ENCODE measurements around the gene ATP2B2. TPM values are rescaled to one million over a fixed set of nuclear protein-coding genes. Genes with fewer than 3 reads are reported as not detected.

Gene ATP2B2
- total RNA-seq, 1 experiment from 2014 or later, result not detected

DNA sequence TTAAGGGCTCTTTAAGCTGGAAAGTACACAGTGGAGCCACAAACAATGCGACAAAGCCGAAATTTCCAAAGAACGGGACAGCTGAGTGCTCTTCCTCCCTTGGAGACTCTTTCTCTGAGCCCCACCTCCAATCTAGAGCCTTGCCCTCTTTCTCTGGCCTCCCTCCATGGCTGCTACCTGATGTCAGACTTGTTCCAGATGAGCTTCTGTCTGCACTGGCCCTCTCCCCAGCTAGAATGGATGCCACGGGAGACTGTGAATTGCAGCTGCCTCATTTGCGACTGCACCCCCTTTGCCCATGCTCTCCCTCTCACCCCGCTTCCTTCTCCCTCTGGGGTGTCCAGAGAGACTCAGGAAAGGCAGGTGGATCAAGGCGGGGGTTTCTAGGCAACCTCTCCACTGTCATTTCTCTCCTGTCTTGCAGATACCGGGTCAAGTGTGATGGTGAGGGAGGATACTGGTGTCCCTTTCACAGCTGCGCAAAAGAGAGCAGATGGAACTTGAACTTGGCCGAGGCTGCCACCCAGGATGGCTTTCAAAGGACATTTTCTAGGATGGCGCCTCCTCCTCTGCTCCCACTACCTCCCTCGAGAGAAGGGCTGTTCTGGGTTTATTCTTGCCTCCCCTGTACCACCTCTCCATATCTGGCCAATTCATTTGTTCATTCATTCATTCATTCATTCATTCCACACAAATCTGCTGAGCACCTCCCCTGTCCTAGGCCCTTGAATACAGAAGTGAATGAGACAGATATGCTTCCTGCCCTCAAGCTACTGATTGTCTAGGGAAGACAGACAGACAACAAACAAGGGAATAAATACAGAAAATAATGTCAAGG is 12.8 kb downstream of the ATP2B2 start:
- RAD21 ChIA-PET (ENCODE audit: low non-redundant PET in 1 of 2, low total read pairs in 2 of 2, uncharacterized antibody in 2 of 2, unreplicated experiment in 2 of 2), result no interaction called here
- no peak overlapping the region for H3K9ac ChIP-seq (ENCODE audit: low read length)

DNA sequence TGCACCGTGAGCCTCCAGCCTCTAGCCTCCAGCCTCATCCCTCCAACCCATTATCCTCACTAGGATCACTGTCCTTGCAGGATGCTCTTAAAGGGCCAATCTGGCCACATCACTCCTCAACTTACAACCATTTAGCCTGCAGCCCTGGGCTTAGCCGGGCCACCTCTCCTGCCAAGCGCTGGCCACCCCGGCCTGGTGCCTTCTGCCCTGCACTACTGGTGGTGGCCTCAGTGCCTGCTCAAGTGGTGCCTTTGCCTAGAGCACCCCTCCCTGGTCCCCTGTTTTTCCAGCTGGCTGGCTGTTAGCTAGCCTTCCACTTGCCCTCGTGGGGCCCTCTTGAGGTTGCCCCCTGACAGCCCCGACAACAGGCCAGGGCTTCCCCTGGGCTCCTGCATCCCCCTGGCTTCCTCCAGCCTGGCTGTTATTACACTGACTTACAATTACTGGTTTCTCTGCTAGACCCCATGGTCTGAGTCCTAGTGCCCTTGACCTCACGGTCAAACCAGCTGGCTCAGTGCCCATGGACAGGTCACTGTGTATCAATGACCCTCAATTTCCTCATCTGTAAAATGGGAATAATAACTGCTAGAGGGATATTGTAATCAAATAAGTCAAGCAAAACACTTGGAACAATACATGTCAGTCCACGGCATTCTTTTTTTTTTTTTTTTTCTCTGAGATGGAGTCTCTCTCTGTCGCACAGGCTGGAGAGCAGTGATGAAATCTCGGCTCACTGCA is 15.5 kb downstream of the ATP2B2 start:
- DNase-seq (ENCODE audit: low read depth, low spot score) (no peak), ATAC-seq (no peak)
- H2AFZ ChIP-seq (ENCODE audit: low read depth, low read length, poor library complexity, severe bottlenecking), result no peak overlapping the region
- BruUV-seq (replicated peaks), result no TSS peak
- ChIA-PET CTCF (no interaction called here), POLR2A (no interaction called here), RAD21 (ENCODE audit: low non-redundant PET in 1 of 2, low total read pairs in 2 of 2, uncharacterized antibody in 2 of 2, unreplicated experiment in 2 of 2) (no interaction called here)
- H3K4me2 ChIP-seq (ENCODE audit: low read length), result no peak overlapping the region
- no peaks in the 10 kb centered on the region for H3K79me2 ChIP-seq (ENCODE audit: insufficient read depth, low read length)
- H3K9me2 ChIP-seq (ENCODE audit: insufficient read depth), result no peaks in the 10 kb centered on the region
- H4K20me1 ChIP-seq (ENCODE audit: insufficient read depth), result no peaks in the 10 kb centered on the region
- peaks cover 5 to 8% of the 10 kb centered on the region in 2 experiments; a peak in 3 of 4 replicates for H3K4me1 ChIP-seq (ENCODE audit: control insufficient read depth in 1 of 2, insufficient read depth in 2 of 2, low read length in 2 of 2)
- intact Hi-C loops (cut with micrococcal nuclease), result no loop called here
- H3K27ac ChIP-seq (ENCODE audit: low read depth, low read length), result no peak overlapping the region
- H3K9me3 ChIP-seq (ENCODE audit: control insufficient read depth in 1 of 2, insufficient read depth in 1 of 2, low read depth in 1 of 2, low read length in 2 of 2), result no peaks in the 10 kb centered on the region
- H3K36me3 ChIP-seq (ENCODE audit: control insufficient read depth in 1 of 2, insufficient read depth in 2 of 2, low read length in 2 of 2), result no peaks in the 10 kb centered on the region
- H3K4me3 ChIP-seq (replicated peaks in 1 of 2; ENCODE audit: low read depth in 1 of 2, low read length in 2 of 2), result no peak overlapping the region
- H3K27me3 ChIP-seq (ENCODE audit: insufficient read depth, low read length), result 0 out of 2 replicates have a peak, but pooled peaks cover 4% of the 10 kb centered on the region
- no peak overlapping the region for H3K9ac ChIP-seq (ENCODE audit: low read length)
- TF ChIP-seq SP1 (IDR thresholded peaks at IDR 0.05; ENCODE audit: low read depth) (no peak), SIN3A (IDR thresholded peaks at IDR 0.05; ENCODE audit: low read depth) (no peak), EZH2phosphoT487 (IDR thresholded peaks at IDR 0.05; ENCODE audit: borderline replicate concordance) (no peak), POLR2A (IDR thresholded peaks at IDR 0.05; ENCODE audit: borderline replicate concordance, extremely low read depth, insufficient read depth, insufficient read length) (no peak), ZFX (IDR thresholded peaks at IDR 0.05) (no peak), EGR1 (IDR thresholded peaks at IDR 0.05; ENCODE audit: low read depth) (no peak), RAD21 (IDR thresholded peaks at IDR 0.05; ENCODE audit: low read depth) (no peak), TCF7L2 (IDR thresholded peaks at IDR 0.05; ENCODE audit: borderline replicate concordance, extremely low read depth, insufficient read depth, insufficient read length) (no peak), SRF (IDR thresholded peaks at IDR 0.05; ENCODE audit: low read depth) (no peak)
- TF ChIP-seq, protein P1, sequence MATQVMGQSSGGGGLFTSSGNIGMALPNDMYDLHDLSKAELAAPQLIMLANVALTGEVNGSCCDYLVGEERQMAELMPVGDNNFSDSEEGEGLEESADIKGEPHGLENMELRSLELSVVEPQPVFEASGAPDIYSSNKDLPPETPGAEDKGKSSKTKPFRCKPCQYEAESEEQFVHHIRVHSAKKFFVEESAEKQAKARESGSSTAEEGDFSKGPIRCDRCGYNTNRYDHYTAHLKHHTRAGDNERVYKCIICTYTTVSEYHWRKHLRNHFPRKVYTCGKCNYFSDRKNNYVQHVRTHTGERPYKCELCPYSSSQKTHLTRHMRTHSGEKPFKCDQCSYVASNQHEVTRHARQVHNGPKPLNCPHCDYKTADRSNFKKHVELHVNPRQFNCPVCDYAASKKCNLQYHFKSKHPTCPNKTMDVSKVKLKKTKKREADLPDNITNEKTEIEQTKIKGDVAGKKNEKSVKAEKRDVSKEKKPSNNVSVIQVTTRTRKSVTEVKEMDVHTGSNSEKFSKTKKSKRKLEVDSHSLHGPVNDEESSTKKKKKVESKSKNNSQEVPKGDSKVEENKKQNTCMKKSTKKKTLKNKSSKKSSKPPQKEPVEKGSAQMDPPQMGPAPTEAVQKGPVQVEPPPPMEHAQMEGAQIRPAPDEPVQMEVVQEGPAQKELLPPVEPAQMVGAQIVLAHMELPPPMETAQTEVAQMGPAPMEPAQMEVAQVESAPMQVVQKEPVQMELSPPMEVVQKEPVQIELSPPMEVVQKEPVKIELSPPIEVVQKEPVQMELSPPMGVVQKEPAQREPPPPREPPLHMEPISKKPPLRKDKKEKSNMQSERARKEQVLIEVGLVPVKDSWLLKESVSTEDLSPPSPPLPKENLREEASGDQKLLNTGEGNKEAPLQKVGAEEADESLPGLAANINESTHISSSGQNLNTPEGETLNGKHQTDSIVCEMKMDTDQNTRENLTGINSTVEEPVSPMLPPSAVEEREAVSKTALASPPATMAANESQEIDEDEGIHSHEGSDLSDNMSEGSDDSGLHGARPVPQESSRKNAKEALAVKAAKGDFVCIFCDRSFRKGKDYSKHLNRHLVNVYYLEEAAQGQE (IDR thresholded peaks at IDR 0.05; ENCODE audit: low read depth), result no peak
- TF ChIP-seq, protein P2, sequence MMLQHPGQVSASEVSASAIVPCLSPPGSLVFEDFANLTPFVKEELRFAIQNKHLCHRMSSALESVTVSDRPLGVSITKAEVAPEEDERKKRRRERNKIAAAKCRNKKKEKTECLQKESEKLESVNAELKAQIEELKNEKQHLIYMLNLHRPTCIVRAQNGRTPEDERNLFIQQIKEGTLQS (IDR thresholded peaks at IDR 0.05), result no peak
- TF ChIP-seq, protein P3, sequence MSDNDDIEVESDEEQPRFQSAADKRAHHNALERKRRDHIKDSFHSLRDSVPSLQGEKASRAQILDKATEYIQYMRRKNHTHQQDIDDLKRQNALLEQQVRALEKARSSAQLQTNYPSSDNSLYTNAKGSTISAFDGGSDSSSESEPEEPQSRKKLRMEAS (IDR thresholded peaks at IDR 0.05), result no peak

More for the DNA sequence above, 12.8 kb downstream of the ATP2B2 start:
- Histone ChIP-seq H4K20me1 (ENCODE audit: insufficient read depth) (no peaks in the 10 kb centered on the region), H3K9me3 (ENCODE audit: control insufficient read depth in 1 of 2, insufficient read depth in 1 of 2, low read depth in 1 of 2, low read length in 2 of 2) (no peaks in the 10 kb centered on the region), H3K27me3 (ENCODE audit: insufficient read depth, low read length) (0 out of 2 replicates have a peak, but pooled peaks cover 4% of the 10 kb centered on the region), H3K27ac (ENCODE audit: low read depth, low read length) (no peak overlapping the region), H3K4me3 (replicated peaks in 1 of 2; ENCODE audit: low read depth in 1 of 2, low read length in 2 of 2) (no peak overlapping the region), H3K4me2 (ENCODE audit: low read length) (no peak overlapping the region), H3K9me2 (ENCODE audit: insufficient read depth) (no peaks in the 10 kb centered on the region), H3K4me1 (ENCODE audit: control insufficient read depth in 1 of 2, insufficient read depth in 2 of 2, low read length in 2 of 2) (peaks cover 18 to 24% of the 10 kb centered on the region in 2 experiments; a peak in 3 of 4 replicates), H2AFZ (ENCODE audit: low read depth, low read length, poor library complexity, severe bottlenecking) (no peak overlapping the region), H3K36me3 (ENCODE audit: control insufficient read depth in 1 of 2, insufficient read depth in 2 of 2, low read length in 2 of 2) (no peaks in the 10 kb centered on the region), H3K79me2 (ENCODE audit: insufficient read depth, low read length) (no peaks in the 10 kb centered on the region)
- ChIA-PET POLR2A (no interaction called here), CTCF (no interaction called here)
- no TSS peak for BruUV-seq (replicated peaks)
- TF ChIP-seq, protein P3 (IDR thresholded peaks at IDR 0.05), result no peak
- TF ChIP-seq EGR1 (IDR thresholded peaks at IDR 0.05; ENCODE audit: low read depth) (no peak), SIN3A (IDR thresholded peaks at IDR 0.05; ENCODE audit: low read depth) (no peak), YY1 (IDR thresholded peaks at IDR 0.05; ENCODE audit: extremely low read depth, insufficient replicate concordance, low read depth, low read length) (no peak), CBX3 (IDR thresholded peaks at IDR 0.05; ENCODE audit: low read depth) (no peak), POLR2A (IDR thresholded peaks at IDR 0.05; ENCODE audit: borderline replicate concordance, extremely low read depth, insufficient read depth, insufficient read length) (no peak), FOSL1 (IDR thresholded peaks at IDR 0.05; ENCODE audit: low read depth) (no peak)
- intact Hi-C loops (cut with micrococcal nuclease), result no loop called here
- DNase-seq (ENCODE audit: low read depth, low spot score) (no peak), ATAC-seq (no peak)

Measured in HCT116 (cell line).